ENCODE results near the gene CLCA1.

DNA sequence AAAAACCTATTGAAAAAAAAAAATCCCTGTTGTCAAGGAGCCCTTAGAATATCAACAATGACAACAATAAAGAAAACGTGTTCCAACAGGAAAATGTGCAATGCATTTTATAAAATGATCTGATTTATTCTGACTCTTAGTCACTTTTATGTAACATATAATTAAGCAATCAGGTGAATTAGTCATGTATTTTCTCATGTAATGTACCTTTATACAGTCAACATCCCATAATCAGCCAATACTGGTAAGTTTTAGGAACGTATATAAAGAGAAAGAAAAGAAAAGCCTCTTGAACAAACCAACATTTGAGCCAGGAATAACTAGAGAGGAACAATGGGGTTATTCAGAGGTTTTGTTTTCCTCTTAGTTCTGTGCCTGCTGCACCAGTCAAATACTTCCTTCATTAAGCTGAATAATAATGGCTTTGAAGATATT lies 78.1 kb downstream of the CLCA1 start, which contains the start of gene CLCA4:
- TF ChIP-seq, protein P1, sequence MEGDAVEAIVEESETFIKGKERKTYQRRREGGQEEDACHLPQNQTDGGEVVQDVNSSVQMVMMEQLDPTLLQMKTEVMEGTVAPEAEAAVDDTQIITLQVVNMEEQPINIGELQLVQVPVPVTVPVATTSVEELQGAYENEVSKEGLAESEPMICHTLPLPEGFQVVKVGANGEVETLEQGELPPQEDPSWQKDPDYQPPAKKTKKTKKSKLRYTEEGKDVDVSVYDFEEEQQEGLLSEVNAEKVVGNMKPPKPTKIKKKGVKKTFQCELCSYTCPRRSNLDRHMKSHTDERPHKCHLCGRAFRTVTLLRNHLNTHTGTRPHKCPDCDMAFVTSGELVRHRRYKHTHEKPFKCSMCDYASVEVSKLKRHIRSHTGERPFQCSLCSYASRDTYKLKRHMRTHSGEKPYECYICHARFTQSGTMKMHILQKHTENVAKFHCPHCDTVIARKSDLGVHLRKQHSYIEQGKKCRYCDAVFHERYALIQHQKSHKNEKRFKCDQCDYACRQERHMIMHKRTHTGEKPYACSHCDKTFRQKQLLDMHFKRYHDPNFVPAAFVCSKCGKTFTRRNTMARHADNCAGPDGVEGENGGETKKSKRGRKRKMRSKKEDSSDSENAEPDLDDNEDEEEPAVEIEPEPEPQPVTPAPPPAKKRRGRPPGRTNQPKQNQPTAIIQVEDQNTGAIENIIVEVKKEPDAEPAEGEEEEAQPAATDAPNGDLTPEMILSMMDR (IDR thresholded peaks at IDR 0.05): no peak
- no peak for TF ChIP-seq POLR2A (IDR thresholded peaks at IDR 0.05)

All from esophagus squamous epithelium (tissue), 4 donors.